GM21528 (cell line): ENCODE data around the gene GPR84.
A peak's percentile ranks its signal among the peaks of the same experiment; 100 is the strongest.

Source experiments
- ATAC-seq: cut with Tn5 transposase; IDR thresholded peaks from one replicate; pipeline ENCODE4 v1.9.1; 2021; ENCODE audit warnings: mild to moderate bottlenecking, moderate library complexity; ENCODE audit not compliant: unreplicated experiment, low FRiP score

GPR84 gene

DNA sequence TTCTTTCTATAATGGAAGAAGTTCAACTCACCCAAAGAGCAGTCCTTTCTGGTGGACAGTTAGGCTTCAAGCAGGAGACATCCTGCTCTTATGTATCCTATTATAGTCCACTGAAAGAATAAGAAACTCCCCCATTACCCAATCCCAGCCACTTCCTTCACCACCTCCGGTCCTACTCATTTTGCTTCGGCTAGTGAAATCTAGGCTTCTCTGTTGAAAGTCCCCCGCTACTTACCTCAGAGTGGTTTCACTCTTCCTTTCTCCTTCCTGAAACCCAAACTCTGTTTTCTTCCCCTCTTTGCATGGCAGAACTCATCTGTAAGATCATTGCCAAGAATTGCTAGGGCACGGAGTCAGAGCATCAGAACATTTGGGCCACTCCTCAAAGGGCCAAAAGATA is at the start of gene GPR84:
Gene GPR84 (minus strand): TSS at position 74 of the 400 bp plus-strand sequence. CDS start 635 bp downstream, outside the sequence.
- no peak for ATAC-seq

DNA sequence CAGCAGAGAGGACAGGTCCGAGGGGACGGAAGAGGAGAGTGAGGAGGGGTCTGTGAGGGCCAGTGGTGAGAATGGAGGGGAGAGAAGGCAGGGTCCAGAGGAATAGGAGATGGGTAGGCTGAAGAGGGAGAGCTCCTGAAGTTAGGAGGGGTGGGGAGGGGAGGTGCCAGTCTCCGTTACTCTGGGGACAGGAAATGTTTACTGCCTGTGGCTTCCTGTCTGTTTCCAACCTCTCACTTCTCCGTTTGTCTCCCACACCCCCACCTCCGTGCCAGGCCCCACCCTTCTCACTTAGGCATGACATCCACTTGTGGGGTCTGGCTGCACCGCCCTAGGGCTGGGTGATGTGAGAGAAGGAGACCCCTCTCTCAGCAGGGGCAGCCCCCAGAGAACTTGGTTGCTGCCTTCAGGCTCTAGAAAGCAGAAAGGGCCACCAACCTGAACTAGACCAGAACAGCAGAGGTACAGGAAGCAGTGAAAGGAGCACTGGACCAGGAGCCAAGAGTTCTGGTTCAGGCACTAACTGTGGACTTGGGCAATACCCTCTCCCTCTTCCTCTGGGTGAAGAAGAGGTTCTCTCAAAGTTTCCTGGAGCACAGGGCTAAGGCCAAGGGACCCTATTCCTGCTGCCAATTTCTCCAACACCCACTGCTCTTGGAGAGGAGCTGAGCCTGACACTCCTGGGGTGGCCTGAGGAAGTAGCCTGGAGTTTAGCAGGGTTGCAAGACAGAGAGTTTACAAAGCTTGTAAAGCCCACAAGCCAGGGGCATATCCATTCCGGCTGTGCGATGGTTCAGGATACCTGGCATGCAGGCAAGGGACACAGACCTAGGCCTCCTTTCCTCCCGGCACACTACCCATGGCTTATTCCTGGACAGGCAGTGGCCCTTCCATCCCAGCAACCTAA is 49.3 kb upstream of the GPR84 start:
- no peak for ATAC-seq

DNA sequence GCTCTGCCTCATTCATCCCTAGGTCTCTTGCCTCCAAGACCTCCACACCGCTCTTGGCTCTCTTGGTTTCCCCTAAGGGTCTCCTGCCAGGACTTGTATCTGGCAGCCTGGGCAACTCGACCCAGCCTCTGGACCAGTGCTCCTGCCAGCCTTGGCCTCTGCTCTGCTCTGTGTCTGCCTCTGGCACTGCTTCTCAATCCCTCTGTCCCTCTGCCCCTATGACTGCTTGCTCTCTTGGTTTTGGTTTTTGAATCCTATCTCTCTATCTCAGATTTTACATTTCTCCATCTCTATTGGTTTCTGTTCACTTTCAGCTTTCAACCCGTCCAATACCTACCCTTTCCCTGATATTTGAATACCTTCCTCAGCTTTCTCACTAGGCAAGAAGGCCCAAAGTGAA is 48.5 kb upstream of the GPR84 start:
- ATAC-seq, result no peak

DNA sequence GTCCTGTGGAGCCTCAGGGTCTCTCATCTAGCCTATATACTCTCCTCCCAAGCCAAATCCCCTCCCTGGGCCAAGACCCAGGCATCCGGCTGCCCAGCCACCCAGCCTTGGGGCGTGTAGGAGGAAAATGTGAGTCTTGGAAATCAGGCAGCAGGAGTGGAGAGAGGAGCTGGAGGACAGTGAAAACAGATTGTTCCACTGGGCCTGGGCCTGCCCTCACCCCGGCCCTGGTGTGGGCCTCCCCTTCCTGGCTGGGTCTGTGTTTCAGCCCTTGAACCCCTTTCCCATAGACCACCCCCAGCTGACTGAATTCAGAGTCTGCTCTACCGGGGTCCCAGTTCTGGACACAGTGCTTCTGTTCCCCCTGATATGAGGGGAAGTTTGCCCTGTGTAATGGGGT is 48.1 kb upstream of the GPR84 start:
- ATAC-seq, result no peak

DNA sequence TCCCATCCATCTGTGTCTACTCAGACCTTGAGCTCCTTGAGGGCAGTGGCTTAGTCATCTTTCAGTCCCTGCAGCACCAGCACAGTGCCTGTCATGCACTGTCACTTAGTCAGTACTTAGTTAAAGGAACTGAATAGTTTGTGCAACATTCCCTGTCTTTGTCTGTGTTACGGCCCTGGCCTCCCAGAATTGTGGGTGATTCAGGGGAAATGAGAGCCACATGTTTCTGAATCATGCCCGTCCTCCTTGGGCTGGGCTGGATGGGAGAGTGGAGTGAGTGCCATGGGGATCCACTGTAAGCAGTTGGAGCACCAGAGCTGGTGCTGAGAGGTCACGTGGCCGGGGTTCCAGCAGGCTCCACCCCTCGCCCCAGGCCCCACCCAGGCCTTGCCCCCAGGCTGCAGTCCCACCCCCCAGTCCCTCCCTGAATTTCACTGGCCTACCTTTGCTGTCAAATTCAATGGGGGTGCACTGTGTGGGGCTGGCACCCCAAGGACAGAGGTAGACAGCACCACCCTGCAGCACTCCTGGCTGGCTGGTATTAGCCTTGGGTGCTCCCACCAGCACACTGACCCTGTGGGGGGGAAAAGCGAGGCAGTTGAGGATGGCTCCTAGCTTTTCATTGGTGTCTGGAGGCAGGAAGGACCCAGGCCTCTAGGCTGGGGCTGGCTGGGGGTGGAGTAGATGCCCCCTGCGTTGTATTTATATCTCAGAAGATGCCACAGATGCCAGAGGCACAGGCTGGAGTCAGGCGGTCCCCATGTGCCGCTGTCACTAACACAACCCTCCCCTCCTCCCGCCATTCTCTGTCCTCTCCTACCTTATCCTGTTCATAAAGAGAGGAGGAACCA is 47.3 kb upstream of the GPR84 start:
- no peak for ATAC-seq

DNA sequence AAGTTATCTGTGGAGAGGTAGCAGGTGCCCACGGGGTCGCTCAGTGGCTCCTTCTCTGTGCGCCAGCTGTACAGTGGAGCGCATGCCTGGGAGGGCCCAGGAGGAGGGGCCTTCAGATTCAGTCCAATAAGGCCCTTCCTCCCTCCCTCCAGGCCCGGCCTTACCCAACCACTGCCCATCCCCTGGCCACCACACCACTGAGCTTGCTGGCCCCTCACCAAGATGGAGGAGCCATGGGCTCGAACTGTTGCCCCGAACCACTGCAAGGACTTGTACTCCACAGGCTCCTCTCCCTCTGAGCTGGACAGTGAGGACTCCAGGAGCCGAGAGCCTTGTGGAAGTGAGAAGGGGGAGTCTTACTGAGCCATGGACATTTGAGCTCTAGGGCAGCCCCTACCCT is 45.0 kb upstream of the GPR84 start:
- ATAC-seq, result no peak

DNA sequence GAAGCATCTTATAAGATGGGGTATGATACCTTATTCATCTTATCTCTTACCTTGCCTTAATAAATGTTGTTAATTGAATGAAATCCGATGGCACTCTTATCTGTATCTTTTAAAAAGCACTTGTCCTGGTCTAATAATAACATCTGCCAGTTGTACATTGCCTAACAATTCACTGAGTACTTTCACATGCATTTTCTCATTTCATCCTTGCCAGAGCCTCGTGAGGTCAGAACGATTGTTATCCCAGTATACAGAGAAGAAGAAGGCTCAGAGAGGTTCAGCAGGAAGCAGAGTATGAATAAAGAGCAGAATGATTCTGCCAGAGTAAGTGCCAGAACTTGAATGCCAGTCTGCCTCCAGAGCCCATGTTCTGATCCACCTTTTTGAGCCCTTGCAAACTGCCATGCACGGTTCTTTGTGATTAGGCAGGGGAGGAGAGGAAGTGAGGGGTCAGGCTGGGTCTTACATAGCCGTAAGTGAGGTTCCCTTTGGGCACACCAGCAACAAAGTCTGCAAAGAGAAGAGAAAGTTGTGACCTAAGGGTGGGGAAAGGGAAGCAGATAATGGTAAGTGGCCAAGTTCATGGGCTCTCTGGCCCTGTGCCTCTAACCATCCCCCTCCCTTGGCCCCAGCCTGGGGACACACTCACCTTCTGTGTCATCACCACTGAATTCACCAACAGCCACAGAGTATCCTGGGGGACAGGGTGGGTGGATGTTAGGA is 43.1 kb upstream of the GPR84 start:
- no peak for ATAC-seq

DNA sequence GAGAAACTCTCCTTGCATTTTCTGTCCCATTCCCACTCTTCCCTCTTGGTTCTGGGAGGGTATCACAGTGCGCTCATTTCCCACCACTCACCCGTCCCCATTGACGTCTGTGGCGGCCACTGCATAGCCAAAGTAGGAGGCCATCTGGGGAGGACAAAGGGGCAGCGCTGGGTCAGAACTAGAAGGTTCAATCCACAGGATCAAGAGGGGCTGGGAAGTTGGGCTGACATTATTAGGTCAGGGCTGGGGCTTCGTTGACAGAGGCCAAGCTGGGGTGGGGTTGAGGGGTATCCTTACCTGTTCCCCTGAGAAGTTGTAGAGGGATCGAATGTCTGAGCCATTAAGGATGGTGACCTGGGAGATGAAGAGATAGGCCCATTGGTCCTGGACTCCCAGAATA is 41.3 kb upstream of the GPR84 start:
- ATAC-seq, result no peak

DNA sequence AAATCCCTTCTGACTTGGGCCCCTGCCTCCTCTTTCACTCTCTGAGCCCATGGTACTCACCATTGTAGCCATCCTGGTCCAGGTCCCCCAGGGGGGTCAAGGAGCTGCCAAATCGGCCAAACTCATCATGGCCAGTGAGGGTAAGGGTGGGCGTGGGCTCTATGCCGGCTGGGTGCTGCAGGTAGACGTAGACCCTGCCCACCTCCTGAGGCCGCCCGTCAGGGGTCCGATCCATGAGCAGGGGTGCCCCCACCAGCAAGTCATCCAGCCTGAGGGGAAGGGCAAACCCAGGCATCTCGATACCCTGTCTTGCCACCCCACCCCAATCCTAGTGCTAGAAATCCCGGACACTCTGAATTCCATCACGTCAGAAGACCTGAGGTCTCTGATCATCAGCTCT is 40.8 kb upstream of the GPR84 start:
- ATAC-seq, result no peak

DNA sequence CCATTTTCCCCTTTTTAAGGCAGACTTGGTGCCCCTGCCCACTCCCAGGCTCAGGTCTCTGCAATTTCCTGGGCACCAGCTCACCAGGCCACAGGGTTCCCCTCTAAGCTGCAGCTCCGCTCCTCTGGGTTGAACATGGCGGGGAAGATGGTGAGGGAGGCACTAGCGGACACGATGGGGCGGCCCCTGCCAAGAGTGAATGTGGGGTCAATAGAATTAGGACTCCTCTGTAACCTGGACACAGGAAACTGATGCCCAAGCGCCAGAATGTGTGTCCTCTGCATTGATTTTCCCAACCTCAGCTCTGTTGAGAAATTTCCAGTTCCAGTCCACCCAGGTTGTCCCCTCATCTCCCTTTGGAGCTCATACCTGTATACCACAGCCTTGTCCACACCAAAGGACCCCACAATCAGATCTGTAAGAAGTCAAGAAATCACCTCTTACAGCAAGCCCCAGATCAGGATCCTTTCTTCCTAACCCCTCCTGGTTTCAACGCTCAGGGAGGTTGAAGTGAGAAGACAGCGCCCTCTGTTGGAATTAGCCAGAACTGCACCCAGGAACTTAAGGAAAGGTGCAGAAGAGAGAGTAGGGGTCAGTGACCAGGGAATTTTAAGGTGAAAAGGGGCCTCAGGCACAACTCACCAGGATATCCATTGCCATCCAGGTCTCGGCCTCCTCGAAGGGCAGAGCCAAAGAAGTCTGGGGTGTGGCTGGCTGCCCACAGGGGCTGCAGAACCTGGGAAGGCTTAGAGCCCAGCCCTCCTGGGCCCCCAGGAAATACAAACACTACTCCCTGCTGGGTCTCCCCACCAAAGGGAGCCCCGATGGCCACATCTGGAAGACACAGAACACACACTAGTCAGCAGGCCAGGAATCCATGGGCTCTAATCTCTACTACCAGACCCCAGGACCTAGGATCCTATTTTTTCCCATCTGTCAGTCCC is 40.0 kb upstream of the GPR84 start:
- ATAC-seq, result no peak

DNA sequence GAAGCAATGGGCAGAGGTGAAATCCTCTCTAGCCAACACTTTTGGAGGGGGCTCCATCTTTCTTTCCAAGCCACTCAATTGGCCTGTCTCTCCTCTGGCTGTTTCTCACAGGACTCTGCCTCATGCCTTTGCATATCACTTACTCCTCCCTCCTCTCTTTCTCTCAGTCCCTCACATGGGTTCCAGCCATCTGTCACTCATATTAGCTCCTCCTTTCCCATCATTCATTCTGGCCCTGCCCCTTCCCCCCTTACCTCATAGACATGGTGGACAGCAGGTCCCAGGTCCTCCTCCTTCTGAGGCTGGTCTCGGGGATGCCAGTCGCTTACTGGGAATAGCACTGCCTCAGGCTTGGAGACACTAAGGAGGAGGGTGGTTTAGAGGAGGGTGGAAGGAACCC is 36.8 kb upstream of the GPR84 start:
- no peak for ATAC-seq

DNA sequence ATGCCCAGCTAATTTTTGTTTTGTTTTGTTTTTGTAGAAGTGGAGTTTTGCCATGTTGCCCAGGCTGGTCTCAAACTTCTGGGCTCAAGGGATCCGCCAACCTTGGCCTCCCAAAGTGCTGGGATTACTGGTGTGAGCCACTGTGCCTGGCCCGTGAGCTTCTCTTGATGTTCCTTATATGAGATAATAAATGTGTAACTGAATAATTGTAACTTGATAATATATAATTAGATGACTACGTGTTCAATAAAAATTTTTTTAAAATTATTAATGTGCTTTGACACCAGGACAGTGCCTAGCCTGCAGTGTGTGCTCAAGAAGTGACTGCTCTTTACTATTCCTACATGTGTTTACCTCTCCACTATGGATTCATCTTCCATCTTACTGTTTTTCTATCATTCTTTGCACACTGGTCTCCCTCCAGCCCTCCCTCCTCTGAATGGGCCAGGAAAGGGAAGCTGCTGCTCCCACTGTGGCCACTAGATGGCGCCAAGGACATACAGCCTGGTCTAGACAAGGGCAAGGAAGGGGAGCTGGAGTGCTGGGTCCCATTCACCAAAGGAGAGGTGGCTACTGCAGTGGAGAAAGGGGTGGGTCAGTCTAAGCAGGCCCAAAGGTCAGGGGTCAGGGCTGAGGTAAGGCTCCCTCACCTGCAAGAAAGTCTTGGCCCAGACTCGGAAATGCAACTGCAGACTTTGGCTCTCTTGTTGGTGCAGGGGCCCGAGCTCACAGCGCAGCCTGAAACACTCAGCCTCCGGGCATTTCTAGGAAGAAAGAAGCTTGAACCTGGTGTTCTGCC is 34.9 kb upstream of the GPR84 start:
- ATAC-seq, result peak; percentile 57

DNA sequence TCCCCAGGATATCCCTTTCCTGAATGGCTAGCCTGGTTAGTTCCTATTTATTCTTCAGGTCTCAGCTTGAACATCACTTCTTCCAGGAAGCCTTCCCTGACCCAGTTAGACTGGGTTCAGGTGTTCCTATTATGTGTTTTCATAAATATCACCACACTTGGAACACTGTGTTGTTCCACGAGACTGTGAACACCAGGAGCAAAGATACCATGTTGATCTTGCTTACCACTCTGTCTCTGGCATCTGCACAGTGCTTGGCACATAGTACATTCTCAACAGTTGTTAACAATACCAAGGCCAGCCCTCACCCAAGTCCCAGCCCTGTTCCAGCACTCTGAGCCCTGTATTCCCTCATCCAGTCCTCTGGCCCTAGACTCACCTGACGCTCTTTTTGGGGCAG is 33.9 kb upstream of the GPR84 start:
- no peak for ATAC-seq

DNA sequence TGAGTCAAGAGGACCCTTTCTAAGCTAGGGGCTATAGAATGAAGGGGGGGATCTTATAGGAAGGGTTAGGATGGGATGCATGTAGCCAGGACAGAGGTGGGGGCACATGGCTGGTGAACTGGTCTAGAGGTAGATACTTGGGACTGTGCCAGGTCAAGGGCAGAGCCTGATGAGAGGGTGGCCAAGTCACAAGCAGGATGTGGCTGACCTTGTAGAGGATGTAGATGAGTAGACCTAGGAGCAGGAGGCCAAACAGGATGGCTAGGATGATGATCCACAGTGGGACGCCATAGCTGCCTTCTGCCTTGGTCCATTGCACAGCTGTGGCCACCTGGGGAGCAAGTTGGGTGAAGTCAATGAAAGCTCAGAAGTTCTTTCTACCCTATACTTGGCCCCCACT is 32.9 kb upstream of the GPR84 start:
- ATAC-seq, result no peak

DNA sequence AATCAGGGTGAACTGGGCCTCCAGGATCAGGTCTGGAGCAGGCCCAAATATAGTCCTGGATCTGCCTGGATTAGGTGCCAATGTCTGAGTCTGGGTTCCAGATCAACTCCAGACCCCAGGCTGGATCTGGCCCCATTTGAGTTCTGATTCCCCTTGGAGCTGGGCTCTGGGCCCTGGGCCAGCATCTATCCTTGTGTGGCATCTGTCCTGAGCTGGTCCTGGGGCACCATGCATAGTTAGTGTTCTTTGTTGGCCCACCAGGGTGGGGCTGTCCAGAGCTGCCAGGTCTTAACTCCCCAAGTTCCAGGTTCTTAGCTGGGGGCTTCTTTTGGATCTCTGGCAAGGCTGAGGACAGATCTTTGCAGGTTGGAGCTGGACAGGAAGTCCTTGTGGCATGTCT is 31.3 kb upstream of the GPR84 start:
- no peak for ATAC-seq

DNA sequence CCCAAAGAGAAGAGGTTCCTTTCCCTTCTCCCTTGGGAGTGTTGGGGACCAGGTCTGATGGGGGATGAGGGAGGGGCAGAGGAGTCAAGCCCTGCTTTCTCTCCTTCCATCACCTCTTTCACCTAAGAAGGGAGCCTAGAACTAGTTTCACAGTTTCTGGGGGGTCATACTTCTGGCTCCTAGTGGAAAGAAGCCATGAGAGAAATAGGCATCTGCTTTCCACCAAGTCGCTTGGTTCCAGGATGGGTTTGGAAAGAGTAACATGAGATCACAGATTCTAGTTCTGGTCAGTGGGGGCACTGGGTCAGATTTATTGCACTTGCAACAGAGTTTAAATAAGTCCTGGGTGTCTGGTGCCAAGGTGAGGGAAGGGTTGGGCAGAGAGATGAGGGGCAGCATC is 30.7 kb upstream of the GPR84 start:
- ATAC-seq, result no peak

DNA sequence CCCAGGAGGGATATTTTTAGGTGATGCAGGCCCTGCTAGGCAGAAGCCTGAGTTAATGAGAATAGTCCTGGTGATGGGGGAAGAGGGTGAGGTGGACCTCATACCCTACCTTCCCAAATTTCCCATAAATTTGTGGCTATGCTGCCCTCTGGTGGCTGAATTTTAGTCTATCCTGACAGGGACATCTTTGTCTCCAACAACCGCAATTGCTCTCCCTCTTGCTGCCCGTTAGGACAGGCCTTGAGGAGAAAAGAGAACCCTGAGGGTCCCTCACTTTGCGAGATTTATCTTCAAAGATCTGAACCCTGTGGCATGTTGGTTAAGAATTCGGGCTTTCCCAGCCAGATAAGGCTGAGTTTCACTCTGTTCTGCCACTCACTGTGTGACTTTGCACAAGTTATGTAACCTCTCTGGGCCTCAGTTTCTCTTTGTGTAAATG is 30.0 kb upstream of the GPR84 start:
- no peak for ATAC-seq

DNA sequence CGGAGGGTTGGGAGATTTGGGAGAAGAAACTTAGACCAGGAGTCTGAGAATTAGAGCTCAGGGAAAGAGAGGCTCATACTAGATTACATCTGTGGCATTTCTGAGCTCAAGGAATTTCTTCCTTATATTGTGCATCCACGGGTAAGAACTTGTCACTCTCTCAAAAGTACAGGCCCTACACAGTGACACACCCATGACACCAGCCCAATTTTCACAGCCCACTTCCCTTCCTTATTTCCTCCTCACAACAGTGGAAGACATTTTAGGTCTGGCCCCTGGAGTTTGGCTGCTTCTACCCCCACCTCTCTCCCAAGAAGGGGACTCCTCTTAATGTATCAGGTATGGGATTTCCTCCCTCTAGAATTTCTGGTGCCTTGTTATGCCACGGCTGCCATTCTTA is 29.5 kb upstream of the GPR84 start:
- no peak for ATAC-seq

DNA sequence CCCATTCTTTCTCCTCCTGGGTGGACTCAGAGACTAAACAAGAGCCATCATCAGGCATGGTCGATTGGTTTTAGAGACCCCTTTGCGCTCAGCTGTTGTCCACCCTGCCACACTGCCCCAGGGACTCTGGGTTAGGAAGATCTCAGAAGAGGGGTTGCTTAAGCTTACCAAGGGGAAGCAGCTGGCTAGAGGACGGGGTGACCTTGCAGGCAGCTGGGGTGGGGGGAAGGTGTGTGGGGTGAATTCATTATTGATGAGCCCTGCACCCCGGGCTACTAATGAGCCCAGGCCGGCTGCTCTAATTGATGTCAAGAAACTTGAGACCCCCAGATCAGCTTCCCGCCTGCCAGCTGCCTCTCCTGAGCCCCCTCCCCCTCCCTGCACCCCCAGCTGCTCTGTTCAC is 28.9 kb upstream of the GPR84 start:
- no peak for ATAC-seq
